GM18861 (cell line): ENCODE measurements around the gene BCORL1.

Experiments used
- ATAC-seq: cut with Tn5 transposase; IDR thresholded peaks from one replicate; pipeline ENCODE4 v1.9.1; 2021; ENCODE audit not compliant: unreplicated experiment

BCORL1 gene

DNA sequence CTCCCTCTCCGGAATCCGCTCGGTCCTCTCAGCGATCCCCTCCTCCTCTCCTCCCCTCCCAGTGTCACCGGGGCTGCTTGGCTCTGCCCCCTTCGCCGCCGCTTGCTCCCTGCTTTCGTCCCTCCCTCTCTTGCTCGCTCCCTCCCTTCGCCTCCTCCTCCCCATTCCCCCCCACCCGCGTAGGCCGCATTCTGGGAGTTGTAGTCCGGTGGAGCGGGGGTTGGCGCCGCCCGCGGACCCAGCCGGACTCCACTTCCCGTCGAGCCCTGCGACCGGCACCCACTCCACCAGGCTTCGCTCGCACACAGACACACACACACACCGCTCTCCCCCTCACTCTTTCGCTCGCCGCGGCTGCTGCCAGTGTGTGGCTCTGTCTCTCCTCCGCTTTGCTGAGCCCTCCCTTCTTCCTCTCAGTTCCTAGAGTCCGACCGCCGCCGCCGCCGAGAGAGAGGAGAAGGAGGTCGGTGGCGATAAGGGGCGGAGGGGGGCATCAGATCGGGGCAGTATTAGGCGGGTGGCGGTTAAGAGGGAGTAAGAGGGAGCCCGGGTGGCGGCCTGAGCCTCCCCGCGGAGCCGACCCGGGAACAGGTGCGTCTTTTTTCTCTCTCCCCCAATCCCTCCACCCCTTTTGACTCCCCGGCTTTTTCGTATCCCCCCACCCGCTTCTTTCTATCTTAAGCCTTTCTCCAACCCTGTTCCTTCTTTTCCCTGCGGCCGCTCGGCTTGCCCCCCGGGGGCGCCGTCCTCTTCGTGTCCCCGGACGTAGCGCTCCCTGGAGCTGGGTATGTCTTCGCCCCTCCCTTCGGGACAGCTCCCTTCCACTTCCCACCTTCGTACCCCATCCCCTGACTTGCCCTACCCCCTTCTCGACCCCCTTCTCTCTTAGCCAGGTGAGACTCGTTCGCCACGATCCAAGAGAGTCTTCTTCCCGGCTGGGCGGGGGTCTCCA lies at the start of gene BCORL1:
Gene BCORL1 (plus strand): TSS at position 336 of the 952 bp plus-strand sequence. CDS start 22,597 bp downstream, outside the sequence.
- peak; percentile 88 for ATAC-seq

GRCh38 chrX:129932821-129933321 lies 49.6 kb upstream of the BCORL1 start:
- no peak for ATAC-seq

GRCh38 chrX:129933700-129934099 lies 48.7 kb upstream of the BCORL1 start:
- no peak for ATAC-seq

DNA sequence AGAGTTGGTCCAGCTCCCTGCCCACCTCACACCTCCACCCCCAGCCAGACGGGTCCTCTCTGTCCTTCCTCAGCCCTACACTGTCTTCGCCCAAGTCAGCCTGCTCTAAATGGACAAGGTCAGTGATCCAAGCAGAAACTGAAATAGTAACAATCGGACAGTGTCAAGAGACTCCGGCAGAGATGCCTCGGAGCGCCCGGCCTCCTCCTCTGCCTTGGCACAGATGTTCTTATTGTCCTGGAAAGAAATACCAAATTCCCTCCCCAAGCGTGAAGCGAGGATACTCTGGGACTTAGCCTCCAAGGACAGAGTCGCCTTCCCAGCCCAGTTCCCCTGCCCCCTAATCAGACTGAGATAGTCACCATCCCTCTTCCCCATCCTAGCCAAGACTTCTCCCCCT lies 48.0 kb upstream of the BCORL1 start:
- ATAC-seq, result no peak

DNA sequence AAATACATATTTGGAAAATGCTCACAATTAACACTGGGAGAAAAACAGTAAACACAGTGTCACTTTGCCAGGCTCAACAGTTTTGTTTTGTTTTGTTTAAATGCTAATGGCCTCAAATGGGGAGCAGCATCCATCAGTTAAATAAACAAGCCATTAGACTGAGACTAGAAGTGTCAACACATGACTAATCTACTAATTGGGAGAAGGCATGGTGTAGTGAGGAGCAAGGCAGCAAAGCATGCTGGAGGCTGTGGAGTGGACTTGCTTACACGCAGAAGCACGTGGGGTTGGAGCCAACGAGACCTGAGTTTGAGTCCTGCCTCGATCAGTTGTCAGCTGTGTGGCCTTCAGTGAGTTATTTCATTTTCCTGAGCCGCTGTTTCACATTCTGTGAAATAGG lies 47.5 kb upstream of the BCORL1 start:
- no peak for ATAC-seq

- ATAC-seq, result no peak
Observed at GRCh38 chrX:129938081-129938480, 44.4 kb upstream of the BCORL1 start.

GRCh38 chrX:129939986-129940385 lies 42.4 kb upstream of the BCORL1 start:
- ATAC-seq, result no peak

DNA sequence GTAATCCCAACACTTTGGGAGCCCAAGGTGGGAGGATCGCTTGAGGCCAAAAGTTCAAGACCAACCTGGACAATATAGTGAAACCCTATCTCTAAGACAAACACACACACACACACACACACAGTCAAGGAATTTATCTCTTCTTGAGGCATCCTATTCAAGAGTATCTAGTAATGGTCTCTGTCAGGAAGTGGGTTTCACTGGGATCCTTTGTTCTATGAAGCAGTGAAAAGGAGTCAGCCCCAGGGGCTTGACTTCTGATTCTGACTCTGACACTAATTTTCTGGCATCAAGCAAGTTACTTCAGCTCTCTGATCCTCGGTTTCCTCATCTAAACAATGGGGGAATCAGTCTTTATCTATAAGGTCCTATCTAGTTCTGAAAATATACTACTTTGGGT lies 41.7 kb upstream of the BCORL1 start:
- ATAC-seq, result no peak

- no peak for ATAC-seq
Observed at GRCh38 chrX:129945131-129945530, 37.3 kb upstream of the BCORL1 start.

- ATAC-seq, result no peak
Observed at GRCh38 chrX:129953334-129953648, 29.1 kb upstream of the BCORL1 start.

DNA sequence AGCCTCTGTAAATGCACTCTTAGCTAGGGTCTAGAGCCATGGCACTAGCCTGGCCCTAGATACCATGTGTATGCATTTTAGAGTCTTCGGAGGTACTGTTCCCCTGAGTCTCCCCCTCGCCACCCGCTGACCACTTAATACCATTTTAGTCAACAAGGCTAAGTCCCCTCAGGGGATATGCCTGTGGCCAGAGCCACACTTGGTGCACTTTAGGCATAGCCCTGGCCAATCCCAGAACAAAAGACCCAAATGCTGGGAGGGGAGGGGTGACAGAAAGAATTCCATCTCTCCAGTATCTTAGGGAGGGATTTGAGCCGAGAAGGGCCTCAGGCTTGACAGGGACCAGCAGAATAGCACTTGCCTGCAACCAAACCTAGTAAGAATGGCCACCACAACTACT lies 28.6 kb upstream of the BCORL1 start:
- ATAC-seq, result no peak

- ATAC-seq, result no peak
Observed at GRCh38 chrX:129954804-129955203, 27.6 kb upstream of the BCORL1 start.

DNA sequence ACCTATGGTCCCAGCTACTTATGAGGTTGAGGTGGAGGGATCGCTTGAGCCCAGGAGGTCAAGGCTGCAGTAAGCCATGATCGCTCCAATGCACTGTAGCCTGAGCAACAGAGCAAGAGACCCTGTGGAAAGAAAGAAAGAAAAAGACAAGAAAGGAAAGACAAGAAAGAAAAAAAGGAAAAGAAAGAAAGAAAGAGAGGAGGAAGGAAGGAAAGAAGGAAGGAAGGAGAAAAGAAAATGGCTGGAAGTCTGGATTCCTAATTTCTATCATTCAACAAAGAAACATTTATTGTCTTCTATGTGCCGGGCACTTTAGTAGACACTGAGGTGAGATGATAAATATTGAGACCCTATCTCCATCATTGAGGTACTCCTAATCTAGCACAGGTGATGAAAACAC lies 26.8 kb upstream of the BCORL1 start:
- ATAC-seq, result no peak

- ATAC-seq, result no peak
Observed at GRCh38 chrX:129956145-129956544, 26.3 kb upstream of the BCORL1 start.

DNA sequence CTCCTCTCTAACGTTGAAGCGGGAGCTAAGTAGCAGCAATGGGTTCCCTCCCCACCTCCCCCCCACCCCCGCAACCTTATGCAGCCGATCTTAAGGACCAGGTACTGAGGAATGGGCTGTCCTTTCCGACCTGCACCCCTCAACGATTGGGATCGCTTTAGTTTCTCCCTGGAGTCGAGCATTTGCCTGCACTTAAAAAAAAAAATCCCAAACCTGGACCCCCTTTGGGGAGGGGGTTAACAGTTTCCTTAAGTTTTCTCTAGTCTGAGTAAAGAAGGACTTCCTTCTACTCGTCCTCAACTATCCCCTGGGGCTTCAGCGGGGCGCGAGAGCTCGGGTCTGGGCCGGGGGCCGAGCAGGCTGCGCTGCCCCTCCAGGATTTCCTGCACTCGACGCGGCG lies 25.7 kb upstream of the BCORL1 start:
- ATAC-seq, result no peak

DNA sequence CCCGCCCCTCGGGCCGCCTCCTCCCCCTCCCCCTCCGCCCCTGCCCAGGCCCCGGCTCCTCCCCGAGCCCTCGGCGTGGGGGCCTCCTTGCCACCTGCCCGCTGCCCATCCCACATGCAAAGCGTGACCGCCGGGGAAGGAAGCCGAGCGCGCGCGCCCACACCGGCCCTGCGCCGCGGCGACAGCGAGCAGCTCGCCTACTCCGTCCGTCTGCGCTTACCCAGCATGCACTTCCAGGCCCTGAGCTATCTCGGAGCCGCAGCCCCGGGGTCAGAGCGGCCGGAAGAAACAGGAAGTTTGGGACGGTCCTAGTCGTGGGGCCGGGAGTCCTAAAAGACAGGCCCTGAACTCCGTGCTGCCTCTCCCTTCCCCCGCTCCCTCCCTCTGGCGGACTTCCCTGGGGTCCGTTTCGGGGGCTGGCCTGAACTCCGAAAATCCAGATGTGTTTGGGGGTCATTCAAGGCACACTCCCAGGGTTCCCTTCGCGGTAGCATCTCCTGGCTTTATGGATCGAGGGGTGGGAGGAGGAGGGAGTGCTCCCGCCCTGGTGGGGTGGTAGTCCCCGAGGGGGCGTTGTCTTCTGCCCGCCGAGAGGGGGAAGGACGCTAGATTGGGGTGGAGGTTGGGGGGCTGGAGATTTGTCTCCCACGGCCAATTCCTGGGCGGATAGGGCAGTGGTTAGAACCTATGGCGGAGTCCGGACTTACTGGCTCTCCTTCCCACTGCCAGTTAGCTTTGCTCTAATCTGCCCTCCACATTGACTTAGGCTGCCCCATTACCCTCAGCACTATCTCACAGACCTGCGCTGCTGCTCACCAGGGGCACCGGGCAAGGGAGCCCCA lies 25.0 kb upstream of the BCORL1 start:
- peak; percentile 71 for ATAC-seq

GRCh38 chrX:129958083-129958465 lies 24.4 kb upstream of the BCORL1 start:
- no peak for ATAC-seq

GRCh38 chrX:129958814-129959492 lies 23.5 kb upstream of the BCORL1 start:
- ATAC-seq, result no peak

DNA sequence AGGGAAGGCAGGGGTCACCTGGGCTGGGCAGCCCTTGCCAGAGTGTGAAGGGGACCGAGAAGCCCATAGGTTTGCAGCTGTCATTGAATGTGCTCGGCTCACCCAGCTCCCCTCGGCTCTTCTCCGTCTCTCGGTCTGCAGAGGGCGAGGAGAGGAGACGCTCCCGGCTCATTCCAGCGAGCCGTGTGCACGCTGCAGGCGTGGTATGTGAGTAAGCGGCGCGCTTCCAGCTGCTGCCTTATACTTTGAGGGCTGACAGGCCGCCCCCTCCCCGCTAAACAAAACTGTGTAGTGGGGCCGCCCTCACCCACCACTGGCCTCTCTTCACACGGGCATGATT lies 23.0 kb upstream of the BCORL1 start:
- no peak for ATAC-seq

- ATAC-seq, result peak; percentile 83
Observed at GRCh38 chrX:129961180-129962083, 21.0 kb upstream of the BCORL1 start.
